Stimulated activated CD8-positive, alpha-beta memory T cell treated with anti-CD3 and anti-CD28 coated beads, Interleukin-2, amount 100 ng/mL, for 1 hour (primary cell): Measurements from ENCODE around the gene RHBDD3.
A peak's percentile ranks its signal among the peaks of the same experiment; 100 is the strongest.

Experiments
- DNase-seq, 2 donors: peaks; one replicate each; pipeline ENCODE4 v3.0.0-alpha.2; 2020; ENCODE audit warnings: low read depth in 2 of 2

The RHBDD3 gene

GRCh38 chr22:29267858-29268510 is at the start of gene RHBDD3, which contains the start of gene EWSR1:
Gene RHBDD3 (minus strand): TSS chr22:29267981. CDS start chr22:29265626, 2,355 bp downstream.
Gene EWSR1 (plus strand): TSS chr22:29268268. CDS start chr22:29268337, 69 bp downstream.
- peak; percentile 94 to 95 for DNase-seq

GRCh38 chr22:29316141-29316828 is 48.5 kb upstream of the RHBDD3 start:
- DNase-seq = no peak

- no peak for DNase-seq
Observed at GRCh38 chr22:29315286-29316140, 47.7 kb upstream of the RHBDD3 start, which contains the start of gene RASL10A. Gene RASL10A (minus strand): TSS chr22:29315697. CDS start chr22:29315246, 451 bp downstream.

GRCh38 chr22:29314537-29315285 is 46.9 kb upstream of the RHBDD3 start:
- no peak for DNase-seq

GRCh38 chr22:29313576-29314466 is 46.0 kb upstream of the RHBDD3 start:
- DNase-seq = no peak

- no peak for DNase-seq
Observed at GRCh38 chr22:29313126-29313575, 45.4 kb upstream of the RHBDD3 start.

- DNase-seq = no peak
Observed at GRCh38 chr22:29312218-29313125, 44.7 kb upstream of the RHBDD3 start.

- no peak for DNase-seq
Observed at GRCh38 chr22:29311464-29312217, 43.9 kb upstream of the RHBDD3 start.

- peak; percentile 25 to 31 for DNase-seq
Observed at GRCh38 chr22:29310863-29311339, 43.1 kb upstream of the RHBDD3 start.

GRCh38 chr22:29310065-29310862 is 42.5 kb upstream of the RHBDD3 start:
- DNase-seq = no peak

GRCh38 chr22:29309332-29310064 is 41.7 kb upstream of the RHBDD3 start:
- no peak for DNase-seq

GRCh38 chr22:29308791-29309262 is 41.0 kb upstream of the RHBDD3 start:
- DNase-seq = no peak

- DNase-seq = no peak
Observed at GRCh38 chr22:29308148-29308790, 40.5 kb upstream of the RHBDD3 start.

GRCh38 chr22:29307596-29308147 is 39.9 kb upstream of the RHBDD3 start:
- DNase-seq = no peak

GRCh38 chr22:29306835-29307595 is 39.2 kb upstream of the RHBDD3 start:
- no peak for DNase-seq
